Measurements from ENCODE around the gene BTF3.
"Not testable (repeated sequence)": the region's sequence is repeated elsewhere in the genome, so short reads cannot be mapped to it uniquely, and the experiment has no call there.

Gene BTF3

DNA sequence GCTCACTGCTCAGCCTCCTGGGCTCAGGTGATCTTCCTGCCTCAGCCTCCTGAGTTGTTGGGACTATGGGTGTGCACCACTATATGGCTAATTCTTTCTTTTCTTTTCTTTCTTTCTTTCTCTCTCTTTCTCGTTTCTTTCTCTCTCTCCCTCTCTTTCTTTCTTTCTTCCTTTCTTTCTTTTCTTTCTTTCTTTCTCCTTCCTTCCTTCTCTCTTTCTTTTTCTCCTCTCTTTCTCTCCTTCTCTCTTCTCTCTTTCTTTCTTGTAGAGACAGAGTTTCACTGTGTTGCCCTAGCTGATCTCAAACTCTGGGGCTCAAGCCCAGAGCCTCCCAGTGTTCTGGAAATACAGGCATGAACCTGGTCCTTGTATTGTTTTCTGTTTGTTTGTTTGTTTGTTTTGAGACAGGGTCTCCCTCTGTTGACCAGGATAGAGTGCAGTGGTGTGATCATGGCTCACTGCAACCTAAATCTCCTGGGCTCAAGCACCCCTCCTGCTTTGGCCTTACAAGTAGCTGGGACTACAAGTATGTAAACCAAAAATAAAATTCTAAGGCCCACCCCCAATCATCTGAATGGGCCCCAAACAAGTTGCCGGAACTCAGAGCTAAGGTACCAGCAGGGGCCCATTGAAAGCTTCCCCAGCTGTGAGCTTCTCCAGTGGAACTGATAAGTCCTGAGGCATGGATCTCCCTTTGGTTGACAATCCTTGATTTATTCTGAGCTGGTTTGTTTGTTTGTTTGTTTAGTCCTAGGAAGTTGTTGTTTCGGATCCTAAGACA, 11.9 kb upstream of the BTF3 start:
- no peak for DNase-seq (ENCODE audit: low read depth, low spot score)

GRCh38 chr5:73487257-73487656, 11.0 kb upstream of the BTF3 start:
- not testable (repeated sequence) for DNase-seq (ENCODE audit: low read depth, low spot score)

DNA sequence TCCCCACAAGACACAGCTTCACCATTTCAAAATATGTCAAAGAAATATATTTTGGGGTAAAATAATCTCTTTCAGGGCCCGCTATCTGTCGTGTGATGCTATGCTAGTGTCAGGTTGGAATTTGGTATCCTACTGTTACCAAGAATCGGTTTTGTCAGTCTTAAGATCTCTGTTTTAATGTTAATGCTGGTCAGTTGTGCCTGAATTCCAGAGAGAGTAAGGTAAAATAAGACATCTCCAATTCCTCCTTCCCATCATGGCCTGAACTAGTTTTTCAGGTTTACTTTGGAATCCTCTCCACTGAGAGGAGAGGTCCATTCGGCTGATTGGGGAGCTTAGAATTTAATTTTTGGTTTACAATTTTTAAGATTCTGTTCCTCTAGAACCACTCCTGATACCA, 10.4 kb upstream of the BTF3 start:
- no peak for DNase-seq (ENCODE audit: low read depth, low spot score)

DNA sequence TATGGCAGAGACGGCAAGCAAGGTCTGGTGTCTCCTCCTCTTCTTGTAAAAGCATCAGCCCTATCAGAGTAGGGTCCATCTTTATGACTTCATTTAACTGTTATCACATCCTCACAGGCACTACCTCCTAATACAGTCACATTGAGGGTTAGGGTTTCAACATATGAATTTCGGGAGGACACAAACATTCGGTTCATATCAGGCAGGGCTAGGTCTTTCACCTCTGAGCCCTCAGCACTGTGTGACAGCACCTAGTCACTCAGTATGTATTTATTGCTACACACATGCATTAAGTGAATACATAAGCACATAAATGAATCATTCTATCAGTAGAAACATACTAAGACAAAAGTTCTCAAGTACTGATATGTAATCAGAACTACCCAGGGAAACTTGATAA, 9.4 kb upstream of the BTF3 start:
- DNase-seq (ENCODE audit: low read depth, low spot score): no peak

- DNase-seq (ENCODE audit: low read depth, low spot score): no peak
These were observed 8.2 kb upstream of the BTF3 start for GRCh38 chr5:73490088-73490487.

- DNase-seq (ENCODE audit: low read depth, low spot score): no peak
These were observed 7.1 kb upstream of the BTF3 start for GRCh38 chr5:73491155-73491554.

DNA sequence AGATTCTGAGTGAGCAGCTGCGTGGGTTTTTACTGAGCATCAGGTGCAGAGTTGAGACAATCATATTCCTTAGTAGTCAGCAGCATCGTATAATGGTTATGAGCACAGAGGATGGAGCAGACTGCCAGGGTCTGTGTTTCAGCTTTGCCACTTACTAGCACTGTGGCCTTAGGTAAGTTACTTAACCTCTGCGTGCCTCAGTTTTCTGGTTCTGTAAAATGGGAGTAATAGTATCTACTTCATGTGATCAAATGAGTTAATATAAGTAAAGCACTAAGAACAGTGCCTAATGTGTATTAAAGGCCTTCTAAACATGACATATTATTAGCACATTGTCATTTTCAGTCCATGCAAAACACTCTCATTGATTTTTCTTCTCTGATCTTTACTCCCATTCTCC, 4.8 kb upstream of the BTF3 start:
- no peak for DNase-seq (ENCODE audit: low read depth, low spot score)

- no peak for DNase-seq (ENCODE audit: low read depth, low spot score)
These were observed 3.5 kb upstream of the BTF3 start for GRCh38 chr5:73494721-73495120.

DNA sequence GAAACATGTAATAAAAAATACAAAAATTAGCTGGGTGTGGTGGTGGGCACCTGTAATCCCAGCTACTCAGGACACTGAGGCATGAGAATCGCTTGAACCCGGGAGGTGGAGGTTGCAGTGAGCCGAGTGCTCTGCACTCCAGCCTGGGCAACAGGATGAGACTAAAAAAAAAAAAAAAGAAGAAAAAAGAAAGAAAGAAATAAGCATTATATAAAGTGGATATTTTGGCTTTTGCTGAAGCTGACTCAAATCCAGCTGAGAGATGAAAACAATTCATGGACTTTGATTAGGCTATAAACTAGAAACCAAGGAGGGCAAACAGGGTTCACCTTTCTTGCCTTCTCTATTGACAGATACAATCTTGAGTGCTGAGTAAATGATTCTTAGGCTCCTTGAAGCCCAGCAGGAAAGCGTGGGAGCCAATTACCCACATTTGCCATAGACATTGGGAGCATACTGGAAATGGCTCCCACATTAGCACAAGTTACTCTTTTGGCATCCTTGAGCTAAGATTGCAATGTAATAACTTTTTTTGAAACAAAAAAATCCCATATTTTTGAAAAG, 2.4 kb upstream of the BTF3 start:
- DNase-seq (ENCODE audit: low read depth, low spot score): no peak

DNA sequence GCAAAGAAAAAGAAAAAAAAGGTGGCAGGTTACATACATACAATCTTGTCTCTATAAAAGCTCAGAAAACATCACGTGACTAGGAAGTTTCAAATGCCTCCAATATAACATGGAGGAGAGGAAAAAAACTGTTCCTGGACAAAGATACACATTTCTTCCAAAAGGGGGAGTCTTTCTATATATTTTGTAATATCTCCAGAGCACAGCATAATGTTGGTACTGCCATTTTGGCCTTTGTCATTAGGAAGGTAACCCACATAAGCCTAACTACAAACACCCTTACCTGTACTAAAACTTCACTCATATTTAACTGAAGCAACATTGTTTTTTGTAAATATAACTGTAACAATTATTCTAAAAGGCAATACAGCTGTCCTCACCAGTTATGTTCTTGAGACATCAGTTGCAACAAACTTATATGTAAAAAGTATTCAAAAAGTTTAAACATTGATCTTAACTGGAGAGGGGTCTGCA, 1.2 kb upstream of the BTF3 start:
- no peak for DNase-seq (ENCODE audit: low read depth, low spot score)

DNA sequence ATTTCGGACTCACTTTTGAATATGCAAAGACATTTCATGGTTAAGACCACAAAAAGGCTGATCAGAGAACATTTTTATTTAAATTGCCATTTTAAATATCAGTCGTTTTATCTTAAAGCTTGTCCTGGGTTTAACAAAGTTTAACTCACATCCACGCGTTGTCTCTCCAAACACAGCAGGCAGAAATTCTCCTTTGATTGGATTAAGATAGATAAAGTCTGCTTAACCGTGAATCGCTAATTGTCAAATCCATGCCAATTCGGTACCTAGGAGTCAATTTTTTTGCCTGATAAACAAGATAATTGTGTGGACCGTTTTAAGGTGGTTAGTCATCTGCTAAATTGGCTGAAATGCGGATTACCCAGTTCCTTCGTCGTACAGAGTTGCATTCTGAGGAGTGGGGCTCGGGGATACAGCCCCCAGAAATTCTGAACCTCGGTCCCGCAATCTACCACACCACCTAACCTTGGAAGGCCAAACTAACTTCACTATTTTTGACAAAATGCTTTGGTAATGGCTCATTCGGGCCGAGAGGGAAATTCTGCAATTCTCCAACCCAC, 665 bp upstream of the BTF3 start:
- DNase-seq (ENCODE audit: low read depth, low spot score): no peak

- no peak for DNase-seq (ENCODE audit: low read depth, low spot score)
These were observed 945 bp downstream of the BTF3 start for GRCh38 chr5:73499187-73499586.

DNA sequence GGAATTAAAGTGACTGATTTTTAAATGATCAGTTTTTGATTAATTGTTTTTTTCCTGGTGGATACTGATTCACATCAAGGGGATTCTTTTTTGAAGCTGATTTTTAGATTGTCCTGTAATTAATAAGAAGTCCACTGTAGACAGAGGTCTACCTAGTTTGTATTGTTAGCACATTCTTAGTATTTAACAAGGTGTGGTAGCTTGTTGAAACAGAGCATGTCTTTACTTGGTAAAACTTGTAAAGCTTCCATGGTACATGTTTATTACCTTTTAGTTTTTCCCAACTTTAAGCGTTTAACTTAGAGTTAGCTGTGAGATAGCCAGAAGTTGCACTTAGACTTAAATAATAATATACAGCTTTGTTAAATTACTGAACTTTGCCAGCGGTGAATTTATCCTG, 1.5 kb downstream of the BTF3 start:
- no peak for DNase-seq (ENCODE audit: low read depth, low spot score)

DNA sequence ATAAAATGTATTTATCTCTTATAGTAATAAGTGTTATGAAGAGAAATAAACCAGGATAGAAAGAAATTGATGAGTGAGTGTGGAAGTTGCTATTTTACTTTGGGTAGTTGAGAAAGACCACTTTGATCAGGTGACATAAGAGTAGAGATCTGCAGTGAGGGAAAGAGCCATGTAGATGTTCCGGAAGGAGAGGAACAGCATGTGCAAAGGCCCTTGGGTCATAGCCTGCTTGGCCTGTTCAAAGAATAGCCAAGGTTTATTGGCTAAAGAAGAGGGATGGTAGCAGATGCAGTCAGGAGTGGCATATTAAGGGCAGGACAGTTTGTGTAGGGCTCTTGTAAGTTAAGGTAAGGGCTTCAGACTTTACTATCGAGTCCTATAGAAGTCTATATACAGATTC, 3.2 kb downstream of the BTF3 start:
- DNase-seq (ENCODE audit: low read depth, low spot score): no peak

DNA sequence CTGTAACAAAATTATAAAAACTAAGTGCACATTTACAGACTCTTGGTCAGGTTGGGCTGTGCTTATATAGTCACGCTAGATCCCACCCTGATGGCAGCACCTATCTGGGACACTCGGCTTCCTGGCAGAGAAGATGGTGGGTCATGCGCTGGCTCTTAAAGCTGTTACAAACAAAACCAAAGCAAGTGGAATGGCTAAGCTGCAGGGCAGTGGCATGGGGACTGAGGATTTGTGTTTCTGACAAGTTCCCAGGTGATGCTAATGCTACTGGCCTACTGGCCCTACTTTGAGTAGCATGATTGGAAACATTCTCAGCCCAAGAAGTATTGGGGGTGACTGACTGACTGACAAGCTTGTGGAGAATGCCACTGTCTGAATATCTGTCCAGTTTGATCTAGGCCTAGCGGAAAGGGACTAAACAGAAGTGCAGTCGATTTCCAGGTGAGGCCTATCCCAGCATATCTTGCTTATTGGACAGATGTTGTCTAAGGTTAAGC, 8.3 kb downstream of the BTF3 start:
- no peak for DNase-seq (ENCODE audit: low read depth, low spot score)

DNA sequence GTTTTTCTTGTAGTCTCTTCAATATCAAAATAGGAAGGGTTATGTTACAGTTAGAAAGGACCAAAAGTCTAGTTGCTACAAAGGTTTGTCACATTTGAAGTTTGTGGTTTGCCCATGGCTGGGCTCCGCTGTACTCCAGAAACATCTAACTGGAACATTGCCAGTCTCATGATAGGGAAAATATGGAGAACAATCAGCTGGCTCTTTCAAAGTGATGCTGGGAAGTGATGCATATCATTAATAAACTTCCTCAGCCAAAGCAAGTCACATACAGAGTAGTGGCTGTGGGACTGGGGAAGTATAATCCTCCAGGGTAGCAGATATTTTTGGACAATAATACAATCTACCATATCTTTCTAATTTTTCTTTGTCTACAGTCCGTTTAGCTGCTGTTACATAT, 8.8 kb downstream of the BTF3 start:
- no peak for DNase-seq (ENCODE audit: low read depth, low spot score)

DNA sequence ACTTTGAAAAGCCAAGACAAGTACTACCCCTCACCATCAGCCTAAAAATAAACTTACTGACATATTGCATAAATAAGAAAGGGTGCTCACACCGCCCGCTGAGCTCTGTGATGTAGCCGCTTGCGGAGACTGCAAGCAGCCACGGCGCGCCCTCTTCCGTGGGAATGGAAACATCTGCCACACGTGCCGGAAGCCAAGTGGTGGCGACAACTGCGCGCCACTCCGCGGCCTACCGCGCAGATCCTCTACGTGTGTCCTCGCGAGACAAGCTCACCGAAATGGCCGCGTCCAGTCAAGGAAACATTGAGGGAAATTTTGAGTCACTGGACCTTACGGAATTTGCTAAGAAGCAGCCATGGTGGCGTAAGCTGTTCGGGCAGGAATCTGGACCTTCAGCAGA, 10.3 kb downstream of the BTF3 start:
- DNase-seq (ENCODE audit: low read depth, low spot score): not testable (repeated sequence)

- DNase-seq (ENCODE audit: low read depth, low spot score): no peak
These were observed 15.8 kb downstream of the BTF3 start for GRCh38 chr5:73513996-73514395.

GRCh38 chr5:73514418-73514817, 16.2 kb downstream of the BTF3 start:
- no peak for DNase-seq (ENCODE audit: low read depth, low spot score)

DNA sequence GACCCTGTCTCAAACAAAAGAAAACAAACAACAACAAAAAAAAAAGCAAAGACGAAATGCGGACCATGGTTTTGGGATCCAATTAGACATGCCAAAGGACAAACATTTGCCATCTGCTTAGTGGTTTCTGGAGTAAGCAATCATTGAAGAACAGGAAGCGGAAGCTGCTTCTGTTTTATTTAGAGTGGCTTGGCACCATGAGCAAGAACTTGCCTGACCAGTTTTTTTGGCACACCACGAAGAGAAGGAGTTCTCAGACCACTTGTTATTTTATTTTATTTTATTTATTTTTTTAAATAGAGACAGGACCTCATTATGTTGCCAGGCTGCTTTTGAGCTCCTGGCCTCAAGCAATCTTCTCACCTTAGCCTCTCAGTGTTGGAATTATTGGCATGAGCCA, 17.0 kb downstream of the BTF3 start:
- DNase-seq (ENCODE audit: low read depth, low spot score): no peak

DNA sequence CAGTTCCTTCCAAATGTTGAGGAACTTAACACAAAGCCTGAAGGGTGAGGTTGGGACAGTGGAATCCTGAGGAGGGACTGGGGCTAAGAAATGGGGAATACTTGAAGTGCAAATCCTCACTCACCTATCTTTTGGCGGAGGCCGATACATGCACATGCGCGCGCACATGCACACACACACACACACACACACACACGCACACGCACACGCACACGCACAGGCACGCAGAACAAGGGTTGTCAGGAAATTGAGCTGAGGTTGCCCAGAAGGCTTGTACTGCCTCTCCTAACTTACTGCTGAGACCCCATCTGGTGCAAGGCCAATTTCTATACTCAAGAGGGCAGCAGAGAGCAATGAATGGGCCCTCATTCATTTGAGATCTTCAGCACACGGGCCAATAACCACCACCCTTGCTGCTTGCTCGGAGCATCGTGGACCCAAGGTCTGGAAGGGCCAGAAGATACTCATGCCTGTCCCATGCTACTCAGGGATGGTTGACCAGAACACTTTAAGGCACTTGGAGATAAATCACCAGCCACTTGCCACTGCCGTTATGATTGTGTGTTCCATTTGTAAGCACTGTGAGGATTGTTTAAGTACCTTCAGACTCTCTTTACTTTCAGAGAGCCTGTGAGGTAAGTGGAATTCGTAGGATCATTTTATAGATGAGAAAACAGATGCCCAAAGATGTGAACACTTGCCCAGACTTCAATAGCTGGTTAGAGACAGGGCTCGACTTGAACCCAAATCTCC, 21.5 kb downstream of the BTF3 start:
- DNase-seq (ENCODE audit: low read depth, low spot score): peak; percentile 38

- no peak for DNase-seq (ENCODE audit: low read depth, low spot score)
These were observed 24.7 kb downstream of the BTF3 start for GRCh38 chr5:73522989-73523388.

All from brain pericyte (primary cell).